ENCODE results near the gene TBC1D32.
"Not testable (repeated sequence)": the region's sequence is repeated elsewhere in the genome, so short reads cannot be mapped to it uniquely, and the experiment has no call there.

TBC1D32 gene

DNA sequence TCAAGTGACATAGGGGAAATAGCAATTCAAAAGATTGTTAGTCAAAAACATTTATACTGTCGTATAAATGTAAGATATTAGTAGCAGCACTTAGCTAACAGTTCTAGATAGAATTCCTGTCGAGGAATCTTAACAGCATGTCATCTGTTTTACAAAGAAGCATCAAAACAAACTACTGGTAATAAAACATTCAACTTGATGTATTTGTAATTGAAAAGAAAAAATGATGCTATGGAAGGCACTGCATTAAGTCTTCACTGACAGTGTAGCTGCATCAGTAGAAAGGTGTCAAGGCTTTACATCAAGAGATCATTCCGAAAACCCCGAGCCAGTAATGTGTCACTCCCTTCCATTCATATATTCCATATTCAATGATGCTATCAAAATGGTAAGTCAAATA, 223.5 kb downstream of the TBC1D32 start:
- DNase-seq (ENCODE audit: low read depth in 2 of 2), result no peak

DNA sequence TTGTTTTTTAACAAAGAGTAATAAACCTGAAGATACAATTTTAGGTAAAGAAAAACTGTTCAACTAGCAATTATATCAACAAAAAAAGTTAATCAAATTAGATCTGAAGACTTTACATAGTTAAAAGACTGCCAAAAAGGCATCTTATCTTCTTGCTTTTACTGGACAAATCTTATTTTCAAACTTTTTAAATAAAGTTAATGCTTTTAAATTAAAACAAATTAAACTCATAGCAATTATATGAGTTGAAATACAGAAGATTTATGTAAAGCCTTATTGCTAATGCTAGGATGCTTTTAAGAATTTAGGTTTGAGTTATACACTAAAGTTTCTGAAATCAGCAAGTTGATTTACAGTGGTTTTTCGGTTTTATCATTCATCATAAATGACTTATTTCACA, 227.3 kb downstream of the TBC1D32 start:
- DNase-seq (ENCODE audit: low read depth in 2 of 2), result no peak

DNA sequence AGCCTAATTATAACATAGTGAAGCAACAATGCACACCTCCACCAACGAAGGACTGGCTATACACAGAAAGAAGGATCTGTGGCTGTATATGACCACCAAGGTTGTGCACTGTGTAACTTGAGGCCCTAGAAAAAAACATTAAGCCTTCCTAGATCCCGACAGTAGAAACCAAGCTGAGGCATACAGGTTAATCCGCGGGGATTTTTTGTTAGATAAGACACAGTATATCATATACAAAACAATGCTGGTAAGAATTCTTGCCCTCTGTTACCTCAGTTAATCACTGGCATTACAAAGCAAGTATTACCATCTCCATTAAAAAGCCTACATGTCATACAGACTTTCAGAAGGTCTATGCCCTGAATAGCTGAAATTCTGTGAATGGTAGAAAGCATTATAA, 228.8 kb downstream of the TBC1D32 start:
- no peak for DNase-seq (ENCODE audit: low read depth in 2 of 2)

DNA sequence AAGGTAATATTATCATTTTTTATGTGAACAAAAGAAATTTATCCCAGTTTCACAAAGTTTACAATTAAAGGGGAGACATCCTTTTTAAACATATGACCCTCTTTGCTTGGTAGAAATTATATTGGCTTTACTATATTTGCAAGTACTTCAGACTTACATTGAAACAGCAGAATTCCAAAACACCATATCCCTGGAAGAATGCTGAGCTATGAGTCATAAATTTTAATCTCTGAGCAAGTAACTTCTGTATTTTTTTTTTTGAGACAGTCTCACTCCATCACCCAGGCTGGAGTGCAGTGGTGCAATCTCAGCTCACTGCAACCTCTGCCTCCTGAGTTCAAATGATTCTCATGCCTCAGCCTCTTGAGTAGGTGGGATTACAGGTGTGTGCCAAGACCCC, 240.4 kb downstream of the TBC1D32 start:
- DNase-seq (ENCODE audit: low read depth in 2 of 2), result no peak

DNA sequence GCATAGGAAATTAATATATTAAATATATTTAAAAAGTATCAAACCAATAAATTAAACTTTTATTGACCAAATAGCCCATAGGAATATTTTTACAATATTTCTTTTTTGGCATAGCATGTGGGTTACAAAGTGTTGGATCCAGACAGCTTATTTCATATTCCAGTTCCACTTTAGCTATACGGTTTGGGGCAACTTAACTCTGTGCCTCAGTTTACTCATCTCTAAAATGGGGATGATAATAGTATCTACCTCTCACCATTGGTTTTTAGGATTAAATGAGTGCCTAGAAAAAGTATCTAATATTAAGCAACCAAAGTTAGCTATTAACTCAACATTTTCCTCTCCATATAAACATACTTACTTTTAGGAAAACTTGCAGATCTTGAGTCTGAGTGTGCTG, 243.8 kb downstream of the TBC1D32 start:
- no peak for DNase-seq (ENCODE audit: low read depth in 2 of 2)

DNA sequence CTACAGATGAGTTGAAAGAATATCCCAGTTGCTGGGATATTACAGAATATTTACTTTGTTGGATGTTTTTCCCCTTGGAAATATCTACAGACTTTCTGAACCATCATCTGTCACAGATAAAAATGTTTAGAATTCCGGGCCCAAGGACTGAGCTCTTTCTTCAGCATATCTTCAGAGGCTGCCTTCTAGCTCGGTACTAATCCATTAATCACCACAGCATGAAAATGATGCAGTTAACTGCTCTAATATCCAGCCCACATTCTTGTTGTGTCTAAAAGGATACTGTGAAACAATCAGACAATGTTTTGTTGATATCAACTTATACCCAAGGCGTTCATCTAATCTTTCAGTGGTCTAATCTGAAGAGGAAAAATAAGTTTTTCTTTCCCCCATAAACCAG, 247.4 kb downstream of the TBC1D32 start:
- DNase-seq (ENCODE audit: low read depth in 2 of 2), result no peak

DNA sequence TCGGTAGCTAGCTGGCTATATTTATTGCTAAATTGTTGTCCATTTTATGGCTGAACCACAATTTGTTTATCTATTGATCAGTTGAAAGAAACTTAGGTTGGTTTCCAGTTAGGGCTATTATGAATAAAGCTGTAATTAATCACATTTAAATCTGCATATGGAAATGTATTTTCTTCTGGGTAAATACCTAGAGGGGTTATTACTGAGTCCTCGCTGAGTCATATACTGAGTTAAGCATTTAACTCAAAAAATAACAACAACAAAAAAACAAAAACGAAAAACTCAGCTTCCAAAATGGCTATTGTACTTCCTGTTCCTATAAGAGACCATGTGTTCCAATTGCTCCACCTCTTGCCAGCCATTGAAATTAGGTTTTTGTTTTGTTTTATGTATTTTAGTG, 258.2 kb downstream of the TBC1D32 start:
- DNase-seq (ENCODE audit: low read depth in 2 of 2), result no peak

DNA sequence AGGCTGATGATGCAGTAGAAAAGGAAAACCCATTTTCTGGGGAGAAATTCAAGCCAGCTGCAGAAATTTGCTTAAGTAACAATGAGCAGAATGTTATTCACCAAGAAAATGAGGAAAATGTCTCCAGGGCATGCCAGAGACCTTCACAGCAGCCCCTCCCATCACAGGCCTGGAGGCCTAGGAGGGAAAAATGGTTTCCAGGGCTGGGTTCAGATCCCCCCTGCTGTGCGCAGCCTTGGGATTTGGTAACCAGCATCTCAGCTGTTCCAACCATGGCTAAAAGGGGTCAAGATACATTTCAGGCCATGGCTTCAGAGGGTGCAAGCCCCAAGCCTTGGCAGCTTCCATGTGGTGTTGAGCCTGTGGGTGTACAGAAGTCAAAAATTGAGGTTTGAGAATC, 265.5 kb downstream of the TBC1D32 start:
- not testable (repeated sequence) for DNase-seq (ENCODE audit: low read depth in 2 of 2)

DNA sequence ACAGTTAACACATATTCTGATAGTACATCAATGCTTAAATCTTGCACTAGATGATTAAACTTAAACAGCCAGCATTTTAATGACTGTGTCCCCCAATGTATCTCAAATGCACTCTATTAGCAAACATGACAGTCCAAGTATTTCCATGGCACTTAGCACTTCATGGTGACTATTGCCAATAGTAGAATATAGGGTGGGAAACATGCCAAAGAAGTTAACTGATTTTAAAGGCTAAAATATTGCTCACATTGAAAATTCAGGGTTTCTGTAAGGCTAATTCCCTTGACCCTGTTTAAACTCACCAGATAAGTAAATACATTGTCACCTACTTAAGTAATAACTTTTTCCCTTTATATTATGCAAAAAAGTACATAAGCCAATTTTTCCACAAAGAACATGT, 266.9 kb downstream of the TBC1D32 start:
- no peak for DNase-seq (ENCODE audit: low read depth in 2 of 2)

DNA sequence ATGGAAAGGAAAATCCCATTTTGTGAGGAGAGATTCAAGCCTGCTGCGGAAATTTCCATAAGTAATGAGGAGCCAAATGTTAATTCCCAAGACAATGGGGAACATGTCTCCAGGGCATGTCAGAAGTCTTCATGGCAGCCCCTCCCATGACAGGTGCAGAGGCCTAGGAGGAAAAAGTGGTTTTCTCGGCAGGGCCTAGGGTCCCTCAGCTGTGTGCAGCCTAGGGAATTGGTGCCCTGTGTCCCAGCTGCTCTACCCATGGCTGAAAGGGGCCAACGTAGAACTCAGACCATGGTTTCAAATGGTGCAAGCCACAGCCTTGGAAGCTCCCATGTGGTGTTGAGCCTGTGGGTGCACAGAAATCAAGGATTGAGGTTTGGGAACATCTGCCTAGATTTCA, 269.9 kb downstream of the TBC1D32 start:
- DNase-seq (ENCODE audit: low read depth in 2 of 2), result no peak

DNA sequence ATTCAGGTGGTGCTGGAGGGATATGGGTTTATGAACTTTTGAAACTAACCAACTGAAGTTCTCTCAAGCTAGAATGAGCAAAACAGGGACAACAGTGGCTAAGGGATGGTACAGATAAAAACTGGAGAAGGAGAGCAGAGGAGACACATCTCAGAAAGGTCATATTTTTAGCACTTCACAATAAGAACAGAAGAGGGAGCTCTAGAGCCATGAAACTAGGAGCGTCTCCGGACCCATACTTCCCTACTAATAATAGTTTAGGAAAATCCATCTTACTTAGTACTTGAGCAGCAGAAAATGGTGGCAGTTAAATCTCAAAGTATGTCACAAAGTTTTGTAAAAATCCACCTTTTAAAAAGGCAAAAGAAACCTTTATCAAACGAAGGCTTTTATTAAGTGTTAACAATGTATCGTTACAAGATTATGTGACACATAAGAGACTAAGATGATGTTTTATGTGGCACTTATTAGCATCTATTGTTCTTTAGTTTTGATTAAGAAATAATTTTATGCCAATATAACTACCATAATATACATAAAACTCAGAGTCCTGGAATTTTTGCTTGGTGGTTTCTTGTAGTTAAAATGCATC, 278.6 kb downstream of the TBC1D32 start:
- DNase-seq (ENCODE audit: low read depth in 2 of 2), result no peak

DNA sequence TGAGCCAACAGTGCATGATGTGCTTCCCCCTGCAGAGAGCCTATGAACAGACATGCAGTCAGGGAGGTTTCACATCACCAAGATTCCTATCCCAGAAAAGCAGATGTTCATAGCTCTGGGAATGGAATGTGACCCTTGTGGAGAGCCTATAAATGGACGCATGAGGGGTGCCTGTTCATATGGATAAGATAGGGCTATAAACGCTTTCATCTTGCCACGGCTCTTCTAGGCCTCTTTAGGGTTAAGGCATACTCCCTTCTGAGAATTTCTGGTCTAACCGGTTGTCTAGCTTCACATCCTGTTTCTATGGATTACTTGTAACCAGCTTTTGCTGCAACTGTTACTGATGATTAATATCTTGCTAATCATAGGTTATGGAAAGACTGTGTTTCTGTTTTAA, 285.7 kb downstream of the TBC1D32 start:
- DNase-seq (ENCODE audit: low read depth in 2 of 2), result not testable (repeated sequence)

DNA sequence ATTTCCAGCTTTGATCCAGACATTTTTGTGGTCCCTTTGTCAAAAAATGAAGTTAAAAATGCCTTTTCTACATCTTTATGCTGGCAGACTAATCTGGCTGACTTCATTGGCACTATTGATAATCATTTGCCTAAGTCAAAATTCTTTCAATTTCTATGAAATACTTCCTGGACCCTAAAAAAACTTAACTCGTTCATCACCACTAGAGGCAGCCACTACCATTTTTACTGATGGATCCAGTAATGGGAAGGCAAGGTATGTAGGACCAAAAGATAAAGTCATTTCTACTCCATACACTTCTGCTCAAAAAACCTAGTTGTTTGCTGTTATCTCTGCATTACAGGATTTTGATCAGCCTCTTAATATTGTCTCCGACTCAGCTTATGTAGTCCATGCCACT, 289.4 kb downstream of the TBC1D32 start:
- DNase-seq (ENCODE audit: low read depth in 2 of 2), result not testable (repeated sequence)

DNA sequence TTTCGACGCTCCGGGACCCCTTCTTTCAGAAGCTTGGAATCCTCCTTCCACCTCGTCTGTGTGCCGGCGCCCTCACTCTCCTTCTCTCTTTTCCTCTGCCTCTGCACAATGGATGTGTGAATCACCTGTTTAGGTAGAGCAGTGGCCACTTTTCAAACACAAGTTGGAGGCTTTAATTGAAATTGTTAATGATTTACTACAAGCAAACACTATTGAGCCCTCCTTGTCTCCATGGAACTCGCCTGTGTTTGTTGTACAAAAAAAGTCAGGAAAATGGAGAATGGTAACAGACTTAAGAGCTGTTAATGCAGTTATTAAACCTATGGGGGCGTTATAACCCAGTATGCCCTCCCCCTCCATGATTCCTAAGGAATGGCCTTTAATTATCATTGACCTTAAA, 290.6 kb downstream of the TBC1D32 start:
- DNase-seq (ENCODE audit: low read depth in 2 of 2), result not testable (repeated sequence)

DNA sequence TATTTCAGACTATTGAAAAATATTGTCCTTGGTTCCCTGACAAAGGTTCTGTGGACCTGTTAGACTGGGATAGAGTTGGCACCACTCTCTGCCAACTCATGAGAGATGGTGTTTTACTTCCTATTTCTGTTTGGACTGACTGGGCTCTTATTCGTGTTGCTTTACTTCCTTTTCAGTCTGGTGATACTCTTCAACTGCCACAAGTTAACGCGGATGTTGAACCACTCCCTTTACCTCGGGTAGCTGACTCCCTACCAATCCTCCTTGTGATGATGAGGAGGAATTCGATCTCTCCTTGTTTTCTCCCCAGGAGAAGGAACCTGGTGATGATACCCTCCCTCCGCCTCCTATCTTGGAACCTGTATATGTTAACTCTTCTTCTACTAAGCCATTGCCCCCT, 291.1 kb downstream of the TBC1D32 start:
- not testable (repeated sequence) for DNase-seq (ENCODE audit: low read depth in 2 of 2)

DNA sequence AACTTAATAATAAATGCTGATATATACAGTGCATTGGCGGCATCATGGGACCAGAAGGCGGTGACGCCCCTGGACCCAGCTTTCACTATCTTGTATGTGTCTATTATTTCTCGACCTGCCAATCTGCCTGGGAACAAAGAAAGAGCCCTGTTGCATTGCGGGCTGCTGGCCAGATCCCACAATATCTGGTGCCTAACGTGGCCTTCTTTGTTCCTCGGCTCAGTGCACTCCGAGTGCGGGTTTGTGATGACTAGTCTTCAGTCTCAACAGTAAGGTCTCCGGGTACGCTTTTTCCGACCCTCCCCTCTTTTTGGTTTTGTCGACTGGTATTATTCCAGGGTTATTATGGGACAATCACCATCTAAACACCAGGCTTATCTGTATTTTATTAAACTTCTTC, 291.5 kb downstream of the TBC1D32 start:
- DNase-seq (ENCODE audit: low read depth in 2 of 2), result no peak

DNA sequence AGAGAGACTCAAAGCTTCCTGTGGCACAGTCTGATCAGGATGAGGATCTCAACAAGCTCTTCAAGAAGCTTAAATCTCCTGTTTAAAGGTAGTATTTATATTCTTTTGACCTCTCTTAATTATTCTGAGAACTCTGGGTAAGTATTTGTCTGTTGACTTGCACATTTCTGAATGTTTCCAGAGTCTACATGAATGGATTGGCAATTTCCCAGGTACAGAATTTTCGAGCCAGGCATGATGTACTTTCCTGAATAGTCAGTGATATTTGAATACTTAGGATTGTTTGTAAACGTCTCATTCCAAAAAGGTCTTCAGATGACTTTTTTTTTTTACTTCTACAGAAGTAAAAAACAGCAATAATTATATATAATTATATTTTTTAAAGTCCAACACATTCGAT, 293.4 kb downstream of the TBC1D32 start:
- no peak for DNase-seq (ENCODE audit: low read depth in 2 of 2)

DNA sequence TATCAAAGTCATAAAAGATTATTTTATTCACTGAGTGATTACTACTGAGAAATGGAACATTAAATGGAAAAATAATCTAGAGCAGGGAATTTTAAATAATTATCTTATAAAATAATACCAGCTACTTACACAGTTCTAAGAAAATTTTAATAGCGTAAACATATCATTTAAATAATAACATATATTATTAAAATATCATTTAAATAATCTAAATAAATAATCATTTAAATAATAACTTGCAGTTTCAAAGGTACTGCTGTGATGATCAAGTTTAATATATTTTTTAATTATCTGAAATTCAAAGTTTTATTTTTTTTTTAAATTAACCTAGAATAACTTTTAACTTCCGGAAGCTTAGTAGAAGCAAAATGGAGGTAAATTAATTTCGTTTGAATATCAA, 301.2 kb downstream of the TBC1D32 start:
- no peak for DNase-seq (ENCODE audit: low read depth in 2 of 2)

DNA sequence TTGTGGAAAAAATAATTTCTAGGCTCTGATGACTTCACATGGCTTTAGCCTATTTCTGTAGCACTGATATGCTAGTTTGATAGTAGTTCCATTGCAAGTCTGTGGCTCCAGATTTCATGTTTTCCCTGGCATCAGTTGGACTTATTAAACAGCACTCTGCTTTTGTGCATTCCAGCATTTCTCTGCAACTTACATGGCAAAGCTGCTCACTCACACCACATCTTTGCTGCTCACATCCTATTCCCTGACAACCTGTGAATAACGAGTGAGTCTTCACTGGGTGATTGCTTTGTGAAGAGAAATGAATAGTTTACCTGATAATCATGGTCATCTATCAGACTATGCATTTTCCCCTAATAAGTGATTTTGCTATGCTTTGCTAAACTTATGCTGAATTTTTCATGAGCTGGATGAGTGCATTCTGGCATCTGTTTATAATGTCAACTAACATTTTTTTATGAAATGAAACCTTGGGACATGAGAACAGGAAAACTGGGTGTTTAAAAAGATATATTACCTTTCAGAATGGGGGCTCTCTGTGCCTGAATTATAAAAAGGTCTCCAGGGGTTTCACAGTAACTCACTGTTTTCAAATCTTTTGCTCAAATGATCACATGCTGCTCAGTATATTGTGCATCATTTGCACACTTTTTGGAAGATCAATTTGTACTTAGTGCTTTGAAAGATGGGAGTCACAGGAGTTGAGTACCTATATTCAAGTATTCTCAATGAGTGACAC, 301.8 kb downstream of the TBC1D32 start:
- no peak for DNase-seq (ENCODE audit: low read depth in 2 of 2)
